PC-3 (cell line): ENCODE results near the gene CNTN1. TPM values are rescaled to one million over a fixed set of nuclear protein-coding genes. Genes with fewer than 3 reads are reported as not detected.

Experiments used
- ATAC-seq: fragments of 200-7000 bp; cut with Tn5 transposase; 2 replicates; pipeline ENCODE4 v1.9.1; 2020; ENCODE audit warnings: mild to moderate bottlenecking, moderate library complexity
- BruUV-seq: library from RNA; stranded (reverse); fragments of 400-500 nt; replicated peaks from 2 replicates; lab custom pipeline; 2021; lab: Mats Ljungman, UMichigan
- CTCF ChIA-PET: fragments of 300-600 bp; sonication (Branson Sonifier 250); formaldehyde crosslinking; loops from one replicate; lab custom pipeline; 2022; ENCODE audit warnings: antibody characterized with exemption; lab: Charles Lee
- POLR2A ChIA-PET: fragments of 300-600 bp; sonication (Branson Sonifier 250); formaldehyde crosslinking; loops from one replicate; lab custom pipeline; 2022; ENCODE audit warnings: antibody characterized with exemption; ENCODE audit not compliant: unreplicated experiment; lab: Charles Lee
- DNase-seq: peaks from one replicate; pipeline ENCODE4 v3.0.0-alpha.2; 2015
- H2AFZ ChIP-seq: fragments of 300-600 bp; sonication (generic); 2 replicates; pipeline ENCODE4 v1.6.0; 2016; ENCODE audit warnings: antibody characterized with exemption, low read length
- H3F3A ChIP-seq: fragments of 300-600 bp; sonication (generic); one replicate; pipeline ENCODE4 v1.6.0; 2017; ENCODE audit warnings: antibody characterized with exemption, low read length, control low read depth, mild to moderate bottlenecking; ENCODE audit not compliant: unreplicated experiment
- H3K27ac ChIP-seq: fragments of 300-600 bp; sonication (generic); 2 replicates; pipeline ENCODE4 v1.5.1; 2016; ENCODE audit warnings: mild to moderate bottlenecking, low read length
- H3K27me3 ChIP-seq: fragments of 300-600 bp; sonication (generic); 2 replicates; pipeline ENCODE4 v1.6.1; 2016; ENCODE audit warnings: low read length, mixed read lengths
- H3K36me3 ChIP-seq: fragments of 300-600 bp; sonication (generic); 2 replicates; pipeline ENCODE4 v1.6.1; 2016; ENCODE audit warnings: low read depth, mixed run types, low read length, mixed read lengths
- H3K4me1 ChIP-seq: fragments of 300-600 bp; sonication (generic); 2 replicates; pipeline ENCODE4 v1.5.1; 2016; ENCODE audit warnings: low read length; ENCODE audit not compliant: insufficient read depth
- H3K4me2 ChIP-seq: fragments of 300-600 bp; sonication (generic); 2 replicates; pipeline ENCODE4 v1.6.0; 2016; ENCODE audit warnings: low read length
- H3K4me3 ChIP-seq: fragments of 300-600 bp; sonication (generic); 2 replicates; pipeline ENCODE4 v1.5.1; 2016; ENCODE audit warnings: mild to moderate bottlenecking, low read length, mixed read lengths
- H3K79me2 ChIP-seq: fragments of 300-600 bp; sonication (generic); 2 replicates; pipeline ENCODE4 v1.6.1; 2017; ENCODE audit warnings: low read length, mixed read lengths
- H3K9ac ChIP-seq: fragments of 300-600 bp; sonication (generic); 2 replicates; pipeline ENCODE4 v1.6.0; 2016; ENCODE audit warnings: mild to moderate bottlenecking, low read length
- H3K9me2 ChIP-seq: fragments of 300-600 bp; sonication (generic); replicated peaks from 2 replicates; pipeline ENCODE4 v1.6.1; 2016; ENCODE audit warnings: mixed run types, low read length, mixed read lengths
- H3K9me3 ChIP-seq: fragments of 300-600 bp; sonication (generic); 2 replicates; pipeline ENCODE4 v1.6.1; 2016; ENCODE audit warnings: low read length, mixed read lengths
- H4K20me1 ChIP-seq: fragments of 300-600 bp; sonication (generic); 2 replicates; pipeline ENCODE4 v1.6.1; 2016; ENCODE audit warnings: low read length, mixed read lengths
- EZH2 ChIP-seq: fragments of 300-600 bp; sonication (generic); IDR thresholded peaks from one replicate; pipeline ENCODE4 v1.6.1; 2017; ENCODE audit warnings: antibody characterized with exemption, mild to moderate bottlenecking, low read length; ENCODE audit not compliant: unreplicated experiment
- EZH2phosphoT487 ChIP-seq: fragments of 300-600 bp; sonication (generic); IDR thresholded peaks from 2 replicates; pipeline ENCODE4 v1.6.1; 2018; ENCODE audit warnings: mild to moderate bottlenecking, antibody characterized with exemption, low read length, borderline replicate concordance
- intact Hi-C: fragments of 100-400 bp; cut with micrococcal nuclease; formaldehyde crosslinking; loops from 2 replicates; pipeline ENCODE4 v1.9.0; 2023
- total RNA-seq: library from RNA; depleted of rRNA; stranded (reverse); fragments of >200 nt; gene quantifications from 2 replicates; pipeline ENCODE4 v1.2.3, GENCODE V29; 2014
- TF ChIP-seq, protein P1 (sequence below): fragments of 300-600 bp; sonication (generic); conservative IDR thresholded peaks from 2 replicates; pipeline ENCODE4 v1.5.1; 2017; ENCODE audit warnings: antibody characterized with exemption, low read depth, mild to moderate bottlenecking, low read length

The CNTN1 gene
- total RNA-seq, 1 experiment from 2014 or later: not detected

DNA sequence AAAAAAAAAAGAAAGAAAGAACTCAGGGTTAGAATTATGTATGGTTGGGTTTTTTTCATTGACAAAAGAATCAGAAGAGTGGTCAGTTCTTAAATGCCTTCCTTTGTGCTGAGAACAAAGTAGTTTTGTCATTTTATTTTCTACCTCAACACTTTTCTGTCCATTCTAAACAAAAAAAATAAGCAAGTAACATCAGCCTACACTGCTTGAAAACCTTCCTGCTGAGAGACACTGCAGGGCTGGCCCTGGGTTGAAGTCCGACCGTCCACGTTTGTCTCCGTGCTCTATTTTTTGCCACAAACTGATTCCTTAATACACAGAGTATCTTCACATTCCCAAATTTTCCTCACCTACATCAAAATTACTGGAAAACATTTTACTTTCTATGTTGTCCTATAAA lies 284.3 kb downstream of the CNTN1 start:
- no peak for ATAC-seq
- no peak overlapping the region for H2AFZ ChIP-seq
- H4K20me1 ChIP-seq: no peaks in the 10 kb centered on the region
- H3K27me3 ChIP-seq: peaks cover 8% of the 10 kb centered on the region
- TF ChIP-seq EZH2 (no peak), EZH2phosphoT487 (no peak)
- intact Hi-C loops: no loop called here
- H3F3A ChIP-seq: no peaks in the 10 kb centered on the region
- H3K4me2 ChIP-seq: no peak overlapping the region
- ChIA-PET POLR2A (no interaction called here), CTCF (no interaction called here)
- no TSS peak for BruUV-seq
- no peaks in the 10 kb centered on the region for H3K4me1 ChIP-seq
- no peaks in the 10 kb centered on the region for H3K36me3 ChIP-seq
- no peak for DNase-seq
- H3K27ac ChIP-seq: no peak overlapping the region
- H3K9ac ChIP-seq: no peak overlapping the region
- no peaks in the 10 kb centered on the region for H3K9me2 ChIP-seq
- no peaks in the 10 kb centered on the region for H3K79me2 ChIP-seq
- no peaks in the 10 kb centered on the region for H3K9me3 ChIP-seq
- no peak overlapping the region for H3K4me3 ChIP-seq

DNA sequence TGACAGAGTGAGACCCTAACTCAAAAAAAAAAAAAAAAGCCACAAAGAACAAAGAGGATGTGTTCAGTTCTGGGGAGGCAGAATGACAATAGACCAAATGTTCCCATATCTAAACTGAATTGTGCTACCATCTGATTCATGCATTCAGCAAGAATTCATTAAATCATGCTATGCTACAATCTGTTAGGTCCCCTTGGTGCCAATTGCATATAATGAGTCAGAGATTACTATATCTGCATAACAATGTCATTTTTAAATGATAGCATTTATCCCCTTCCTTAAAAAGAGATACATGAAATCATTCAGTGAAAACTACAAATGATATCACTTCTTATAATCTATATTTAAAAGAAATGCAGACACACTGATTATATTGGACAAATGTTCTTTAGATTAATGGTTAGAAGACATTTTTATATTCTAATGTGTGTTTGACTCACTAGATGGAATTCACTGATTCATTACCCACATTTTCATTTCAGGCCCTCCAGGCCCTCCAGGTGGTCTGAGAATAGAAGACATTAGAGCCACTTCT lies 288.3 kb downstream of the CNTN1 start:
- Histone ChIP-seq H4K20me1 (no peaks in the 10 kb centered on the region), H2AFZ (no peak overlapping the region), H3K4me2 (no peak overlapping the region), H3K9ac (no peak overlapping the region), H3K36me3 (no peaks in the 10 kb centered on the region), H3K4me1 (no peaks in the 10 kb centered on the region), H3K9me2 (no peaks in the 10 kb centered on the region), H3K79me2 (no peaks in the 10 kb centered on the region), H3K4me3 (no peak overlapping the region), H3K9me3 (no peaks in the 10 kb centered on the region), H3K27ac (no peak overlapping the region), H3F3A (no peaks in the 10 kb centered on the region), H3K27me3 (peaks cover 8% of the 10 kb centered on the region)
- intact Hi-C loops: no loop called here
- TF ChIP-seq, protein P1, sequence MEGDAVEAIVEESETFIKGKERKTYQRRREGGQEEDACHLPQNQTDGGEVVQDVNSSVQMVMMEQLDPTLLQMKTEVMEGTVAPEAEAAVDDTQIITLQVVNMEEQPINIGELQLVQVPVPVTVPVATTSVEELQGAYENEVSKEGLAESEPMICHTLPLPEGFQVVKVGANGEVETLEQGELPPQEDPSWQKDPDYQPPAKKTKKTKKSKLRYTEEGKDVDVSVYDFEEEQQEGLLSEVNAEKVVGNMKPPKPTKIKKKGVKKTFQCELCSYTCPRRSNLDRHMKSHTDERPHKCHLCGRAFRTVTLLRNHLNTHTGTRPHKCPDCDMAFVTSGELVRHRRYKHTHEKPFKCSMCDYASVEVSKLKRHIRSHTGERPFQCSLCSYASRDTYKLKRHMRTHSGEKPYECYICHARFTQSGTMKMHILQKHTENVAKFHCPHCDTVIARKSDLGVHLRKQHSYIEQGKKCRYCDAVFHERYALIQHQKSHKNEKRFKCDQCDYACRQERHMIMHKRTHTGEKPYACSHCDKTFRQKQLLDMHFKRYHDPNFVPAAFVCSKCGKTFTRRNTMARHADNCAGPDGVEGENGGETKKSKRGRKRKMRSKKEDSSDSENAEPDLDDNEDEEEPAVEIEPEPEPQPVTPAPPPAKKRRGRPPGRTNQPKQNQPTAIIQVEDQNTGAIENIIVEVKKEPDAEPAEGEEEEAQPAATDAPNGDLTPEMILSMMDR: no peak
- DNase-seq (no peak), ATAC-seq (no peak)
- ChIA-PET CTCF (no interaction called here), POLR2A (no interaction called here)
- BruUV-seq: no TSS peak

DNA sequence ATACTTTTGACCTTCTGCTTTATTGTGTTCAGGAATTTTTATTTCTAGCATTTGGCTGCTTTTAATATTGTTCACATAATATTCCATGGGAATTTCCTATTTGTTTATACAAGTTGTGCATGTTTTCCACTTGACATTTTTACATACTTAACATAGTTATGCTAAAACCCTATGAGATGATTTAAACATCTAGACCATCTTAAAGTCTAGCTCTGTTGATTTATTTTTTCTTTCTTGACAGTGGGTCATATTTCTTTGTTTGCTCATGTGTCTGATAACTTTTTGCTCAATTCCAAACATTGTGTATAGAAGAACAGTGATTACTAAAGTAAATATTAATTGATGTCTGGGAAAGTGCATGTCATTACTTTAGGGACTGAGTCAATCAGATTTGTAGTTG lies 293.8 kb downstream of the CNTN1 start:
- Histone ChIP-seq H2AFZ (no peak overlapping the region), H3K9ac (no peak overlapping the region), H3K27me3 (peaks cover 12% of the 10 kb centered on the region), H3K9me2 (no peaks in the 10 kb centered on the region), H3K27ac (no peak overlapping the region), H3K79me2 (no peaks in the 10 kb centered on the region), H4K20me1 (no peaks in the 10 kb centered on the region), H3F3A (no peaks in the 10 kb centered on the region), H3K4me2 (no peak overlapping the region), H3K36me3 (no peaks in the 10 kb centered on the region), H3K9me3 (no peaks in the 10 kb centered on the region), H3K4me1 (no peaks in the 10 kb centered on the region), H3K4me3 (no peak overlapping the region)
- no peak for DNase-seq
- TF ChIP-seq EZH2phosphoT487 (no peak), EZH2 (no peak)
- TF ChIP-seq, protein P1: no peak
- ChIA-PET CTCF (no interaction called here), POLR2A (no interaction called here)
- no peak for ATAC-seq
- BruUV-seq: no TSS peak
- intact Hi-C loops: no loop called here
